C4-2B (cell line): ENCODE measurements around the gene MYPN.

Experiments used
- CTCF ChIP-seq: fragments of 450-650 bp; conservative IDR thresholded peaks from 2 replicates; pipeline ENCODE4 v1.5.1; 2017; ENCODE audit warnings: mild to moderate bottlenecking
- ZFX ChIP-seq: fragments of 450-650 bp; IDR thresholded peaks from 2 replicates; pipeline ENCODE4 v1.6.1; 2017

GRCh38 chr10:68106656-68107055, 2.6 kb upstream of the MYPN start:
- TF ChIP-seq ZFX: no peak
- no peak for TF ChIP-seq CTCF
